ENCODE data around the gene RGS6. TPM values are rescaled to one million over a fixed set of nuclear protein-coding genes. Genes with fewer than 3 reads are reported as not detected.

The RGS6 gene
- total and polyA plus RNA-seq, 2 of the 4 experiments (the other 2 are of a cell fraction): not detected

- TF ChIP-seq CEBPB (IDR thresholded peaks at IDR 0.05; ENCODE audit: low read depth, low read length) (peak; percentile 91), POLR2A (IDR thresholded peaks at IDR 0.05; ENCODE audit: low read depth, low read length) (no peak), MAFK (IDR thresholded peaks at IDR 0.05; ENCODE audit: low read depth, low read length) (peak; percentile 39; the same call in 1 of the 2 replicates), SMC3 (IDR thresholded peaks at IDR 0.05; ENCODE audit: low read depth, low read length) (peak; percentile 36)
These were observed 676.4 kb downstream of the RGS6 start (continued) for GRCh38 chr14:72608391-72609204.
